ENCODE measurements around the gene AP4B1. TPM values are rescaled to one million over a fixed set of nuclear protein-coding genes. Genes with fewer than 3 reads are reported as not detected.
A peak's percentile ranks its signal among the peaks of the same experiment; 100 is the strongest.

AP4B1 gene
- total and polyA plus RNA-seq, 9 of the 15 experiments (the other 6 are each of a cell fraction or from before 2014, with no cell fraction given): 15.8 to 36.5 (median 24.6) TPM

GRCh38 chr1:113904674-113905434 lies at the start of gene AP4B1, which contains the start of gene DCLRE1B (continued):
- peak; percentile 94 for TF ChIP-seq VEZF1 (CRISPR knock-in tag; IDR thresholded peaks at IDR 0.05)
- 0 out of 2 replicates have a peak, but pooled peaks have one; percentile 73 for TF ChIP-seq BRD4 (IDR thresholded peaks at IDR 0.05)
- peak; percentile 82; the same call in 1 of the 2 replicates for TF ChIP-seq NKRF (IDR thresholded peaks at IDR 0.05; ENCODE audit: borderline replicate concordance)
- TF ChIP-seq REST (IDR thresholded peaks at IDR 0.05; ENCODE audit: borderline replicate concordance): peak; percentile 98
- TF ChIP-seq REST (CRISPR knock-in tag; IDR thresholded peaks at IDR 0.05; ENCODE audit: low read depth): peak; percentile 82
- peak; percentile 98 for TF ChIP-seq CTBP1 (IDR thresholded peaks at IDR 0.05; ENCODE audit: borderline replicate concordance)
- TF ChIP-seq TCF3 (CRISPR knock-in tag; IDR thresholded peaks at IDR 0.05): peak; percentile 63; the same call in 1 of the 2 replicates
- TF ChIP-seq SRF (CRISPR knock-in tag; IDR thresholded peaks at IDR 0.05): peak in 1 of 2 experiments; percentile 80; a peak in 1 of 4 replicates
- peak; percentile 95; the same call in 1 of the 2 replicates for TF ChIP-seq AFF4 (CRISPR knock-in tag; IDR thresholded peaks at IDR 0.05)
- TF ChIP-seq ELF2 (CRISPR knock-in tag; IDR thresholded peaks at IDR 0.05): peak; percentile 67; the same call in 1 of the 2 replicates

All from K562 (cell line).